ENCODE results near the gene SLC7A6OS.

SLC7A6OS gene

GRCh38 chr16:68257906-68258800, 52.6 kb downstream of the SLC7A6OS start:
- in situ Hi-C loops (cut with MboI; ENCODE audit: low pct_unique_long_range_greater_than_20kb, low sequenced_read_pairs, unreplicated experiment) = no loop called here
- TF ChIP-seq CTCF (IDR thresholded peaks at IDR 0.05; ENCODE audit: extremely low read depth, insufficient read depth, missing control alignments) = no peak
- no peak for DNase-seq (ENCODE audit: low spot score)

DNA sequence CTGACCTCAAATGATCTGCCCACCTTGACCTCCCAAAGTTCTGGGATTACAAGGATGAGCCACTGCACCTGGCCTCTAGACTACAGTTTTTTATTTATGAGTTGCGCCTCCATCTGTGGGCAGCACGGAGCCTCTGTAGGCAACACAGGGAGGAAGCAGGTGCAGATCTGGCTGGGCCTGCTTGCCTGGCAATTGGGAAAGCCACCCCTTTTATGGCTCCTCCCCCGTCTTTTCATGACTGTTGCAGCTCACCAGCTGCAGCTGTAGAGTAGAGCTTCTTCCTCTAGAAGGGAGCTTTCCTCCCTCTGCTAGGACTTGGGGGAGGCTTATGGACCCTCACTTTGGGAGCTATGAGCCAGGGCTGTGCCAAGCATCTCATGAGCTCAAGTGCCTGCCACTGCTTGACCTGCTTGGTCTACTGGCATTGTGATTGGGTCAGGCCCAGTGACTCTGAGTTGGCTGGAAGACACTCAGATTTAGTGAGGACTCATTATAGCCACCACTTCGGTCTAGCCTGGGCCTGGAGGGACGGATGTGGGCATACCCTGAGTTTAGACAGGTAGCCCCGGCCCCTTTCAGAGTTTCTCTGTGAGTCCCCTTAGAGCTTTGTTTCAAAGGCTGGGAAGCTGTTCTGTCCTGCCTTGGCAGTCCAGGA, 53.4 kb downstream of the SLC7A6OS start:
- TF ChIP-seq CTCF (IDR thresholded peaks at IDR 0.05; ENCODE audit: extremely low read depth, insufficient read depth, missing control alignments) = no peak
- in situ Hi-C loops (cut with MboI; ENCODE audit: low pct_unique_long_range_greater_than_20kb, low sequenced_read_pairs, unreplicated experiment) = no loop called here
- peak; percentile 87 for DNase-seq (ENCODE audit: low spot score)

GRCh38 chr16:68255712-68256111, 55.0 kb downstream of the SLC7A6OS start:
- no peak for TF ChIP-seq CTCF (IDR thresholded peaks at IDR 0.05; ENCODE audit: extremely low read depth, insufficient read depth, missing control alignments)
- in situ Hi-C loops (cut with MboI; ENCODE audit: low pct_unique_long_range_greater_than_20kb, low sequenced_read_pairs, unreplicated experiment) = no loop called here
- no peak for DNase-seq (ENCODE audit: low spot score)

- in situ Hi-C loops (cut with MboI; ENCODE audit: low pct_unique_long_range_greater_than_20kb, low sequenced_read_pairs, unreplicated experiment) = no loop called here
- no peak for TF ChIP-seq CTCF (IDR thresholded peaks at IDR 0.05; ENCODE audit: extremely low read depth, insufficient read depth, missing control alignments)
- no peak for DNase-seq (ENCODE audit: low spot score)
Observed at GRCh38 chr16:68253721-68254120, 57.0 kb downstream of the SLC7A6OS start.

- in situ Hi-C loops (cut with MboI; ENCODE audit: low pct_unique_long_range_greater_than_20kb, low sequenced_read_pairs, unreplicated experiment) = no loop called here
- DNase-seq (ENCODE audit: low spot score) = no peak
- no peak for TF ChIP-seq CTCF (IDR thresholded peaks at IDR 0.05; ENCODE audit: extremely low read depth, insufficient read depth, missing control alignments)
Observed at GRCh38 chr16:68252383-68252782, 58.4 kb downstream of the SLC7A6OS start.

DNA sequence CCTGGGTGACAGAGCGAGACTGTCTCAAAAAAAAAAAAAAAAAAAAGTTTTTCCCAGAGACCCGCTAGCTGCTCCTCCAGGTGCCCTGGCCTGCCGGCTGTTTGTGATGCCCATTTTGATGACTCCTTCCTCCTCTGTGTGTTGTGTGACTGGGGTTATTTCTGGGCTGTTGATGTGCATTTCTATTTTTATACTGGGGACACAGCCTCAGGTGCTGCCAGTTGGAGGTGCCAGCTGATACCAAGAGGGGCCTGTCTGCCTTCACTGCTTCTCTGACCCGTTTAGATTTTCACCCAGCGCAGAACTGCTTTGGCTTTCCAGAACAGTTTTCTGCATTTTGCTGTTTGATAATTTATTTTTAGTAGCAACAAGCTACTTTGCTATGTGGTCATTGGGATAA, 58.9 kb downstream of the SLC7A6OS start:
- no peak for TF ChIP-seq CTCF (IDR thresholded peaks at IDR 0.05; ENCODE audit: extremely low read depth, insufficient read depth, missing control alignments)
- in situ Hi-C loops (cut with MboI; ENCODE audit: low pct_unique_long_range_greater_than_20kb, low sequenced_read_pairs, unreplicated experiment) = no loop called here
- no peak for DNase-seq (ENCODE audit: low spot score)
